ENCODE data around the gene GLUL.

GRCh38 chr1:182383934-182384333 is 7.7 kb downstream of the GLUL start:
- TF ChIP-seq CTCF (IDR thresholded peaks at IDR 0.05) (no peak), POLR2A (IDR thresholded peaks at IDR 0.05) (no peak), POLR2AphosphoS5 (IDR thresholded peaks at IDR 0.05) (no peak)
